Adrenal gland (tissue), 12 donors: Measurements from ENCODE around the gene OSBPL9. TPM values are rescaled to one million over a fixed set of nuclear protein-coding genes. Genes with fewer than 3 reads are reported as not detected.

Source experiments
- DNase-seq, 7 donors: peaks; one replicate each; pipeline ENCODE4 v3.0.0-alpha.2; 2019 to 2020
- H3K27ac ChIP-seq, 5 donors: fragments of 200-600 bp; sonication (generic) in 4 of 5; 1 replicate in 3 of 5; 2 replicates in 2 of 5; pipeline versions ENCODE4 v1.5.1 to v1.8.0; 2016 to 2020; ENCODE audit warnings: mild to moderate bottlenecking in 1 of 5
- H3K27me3 ChIP-seq: fragments of 200-600 bp; 2 replicates; pipeline ENCODE4 v1.8.0; 2021
- H3K36me3 ChIP-seq, 2 donors: fragments of 200-600 bp; replicated peaks in 1 of 2; 1 replicate in 1 of 2; 2 replicates in 1 of 2; pipeline versions ENCODE4 v1.5.1 to v1.8.0; 2018 to 2022
- H3K4me1 ChIP-seq, 2 donors: fragments of 200-600 bp; replicated peaks in 1 of 2; 1 replicate in 1 of 2; 2 replicates in 1 of 2; pipeline versions ENCODE4 v1.5.1 to v1.8.0; 2018 to 2021
- H3K4me3 ChIP-seq, 4 donors: fragments of 200-600 bp; sonication (generic) in 3 of 4; one replicate each; pipeline ENCODE4 v1.5.1; 2016 to 2018
- H3K9me3 ChIP-seq, 3 donors: fragments of 200-600 bp; sonication (generic) in 1 of 3; replicated peaks in 1 of 3; 1 replicate in 2 of 3; 2 replicates in 1 of 3; pipeline versions ENCODE4 v1.5.1 to v1.8.0; 2016 to 2021
- POLR2A ChIP-seq, 2 donors: fragments of 450-650 bp; IDR thresholded peaks; one replicate each; pipeline ENCODE4 v1.6.1; 2017; ENCODE audit warnings: antibody characterized with exemption in 2 of 2, mild to moderate bottlenecking in 2 of 2, moderate library complexity in 1 of 2
- WGBS, 4 donors: extraction: QIAGEN DNeasy Blood & Tissue Kit in 2 of 4; methylation state at CpG; one replicate each; pipeline versions ENCODE4 v1.1.5 to v1.1.7; 2013 to 2017; 5-methylcytosine and 5-hydroxymethylcytosine counted together
- intact Hi-C, 2 donors: fragments of 100-400 bp; cut with DNase I; formaldehyde crosslinking; loops; one replicate each; pipeline versions ENCODE4 v1.14.1 to v1.15.0; 2022 to 2023
- polyA plus RNA-seq, 3 donors: library from polyadenylated mRNA; stranded (reverse); fragments of 200-250 nt in 2 of 3; fragments of 350-450 nt in 1 of 3; fragmentation: Illumina TruSeq in 1 of 3; extraction: RNeasy Lipid Tissue Mini Kit (QIAGEN cat#74804) in 1 of 3; gene quantifications; one replicate each; pipeline ENCODE4 v1.2.3, GENCODE V29; 2013 to 2014
- total RNA-seq, 9 donors: library from RNA; depleted of rRNA in 4 of 9; stranded (reverse); fragments of >200 nt in 4 of 9; fragments of 120-200 nt in 1 of 9; fragmentation: NEBNext Ultra II Directional in 1 of 9; extraction: Animal tissue kit (Norgen Biotek cat#: 25700) in 1 of 9; gene quantifications; one replicate each; pipeline versions ENCODE4 v1.1.0 to v1.2.4, GENCODE V29; 2013 to 2023
- TF ChIP-seq, protein P1 (sequence below), 6 experiments: fragments of 450-650 bp in 4 of 6; fragments of 200-600 bp in 2 of 6; sonication (generic) in 1 of 6; IDR thresholded peaks; 1 replicate in 5 of 6; 2 replicates in 1 of 6; pipeline versions ENCODE4 v1.5.1 to v1.8.0; 2016 to 2021; ENCODE audit warnings: antibody characterized with exemption in 6 of 6, mild to moderate bottlenecking in 2 of 6, moderate library complexity in 1 of 6
- donor health status: healthy with polysubstance abuse.
- donor health status: Bipolar disorder and iron deficiency.
- donor health status: DM: yes; HTN: yes; CAD: no.
- donor health status: DM: no; HTN: no; CAD: no.
- donor health status: DM: no; HTN: no; CAD: no.
- donor health status: DM: yes; HTN: yes; CAD: no.

The OSBPL9 gene
- total and polyA plus RNA-seq, 12 donors: 61.9 to 180 (median 87.3) TPM

DNA sequence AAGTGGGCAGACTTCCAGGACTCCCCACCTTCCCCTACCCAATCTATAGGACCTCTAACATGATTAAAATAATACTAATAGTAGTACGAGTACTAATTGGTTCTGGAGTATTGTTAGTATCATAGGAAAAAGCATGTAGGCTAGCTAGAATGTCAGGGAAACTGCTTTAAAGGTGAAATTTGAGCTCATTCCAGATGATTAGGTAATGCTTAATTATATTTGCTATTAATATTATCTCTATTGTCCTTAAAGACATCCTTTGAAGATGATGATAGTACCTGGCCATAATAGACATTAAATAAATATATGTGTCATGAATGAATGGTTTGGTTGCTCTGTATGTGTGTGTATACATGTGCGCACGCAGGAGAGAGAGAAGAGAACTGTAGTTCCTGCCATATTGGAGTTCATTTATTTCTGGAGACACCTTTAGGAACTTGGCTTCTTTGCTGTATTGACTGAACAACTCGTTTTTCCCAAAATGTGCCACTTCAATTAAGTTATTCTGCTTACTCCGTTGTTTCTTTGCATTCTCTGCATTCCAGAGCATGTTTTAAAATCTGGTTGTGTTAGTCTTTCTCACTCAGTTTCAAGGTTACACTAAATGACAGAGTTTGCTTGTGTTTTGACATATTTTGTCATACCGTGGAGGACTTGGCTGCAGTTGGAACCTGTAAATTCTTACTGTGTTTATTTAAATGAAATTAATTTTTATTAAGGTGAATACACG lies 117.1 kb downstream of the OSBPL9 start:
- no peak for DNase-seq
- Histone ChIP-seq H3K27me3 (no peaks in the 10 kb centered on the region), H3K36me3 (no peaks in the 10 kb centered on the region), H3K9me3 (no peaks in the 10 kb centered on the region), H3K27ac (peak overlapping the region in 4 of 5 donors; percentile 22 to 51 (median 40)), H3K4me1 (peaks cover 27 to 71% of the 10 kb centered on the region in 2 donors), H3K4me3 (no peak overlapping the region)
- WGBS, 4 donors: 51 to 54% (median 52%) methylated on average over 7 of the region's 7 CpGs
- intact Hi-C loops: no loop called here
- TF ChIP-seq, protein P1, sequence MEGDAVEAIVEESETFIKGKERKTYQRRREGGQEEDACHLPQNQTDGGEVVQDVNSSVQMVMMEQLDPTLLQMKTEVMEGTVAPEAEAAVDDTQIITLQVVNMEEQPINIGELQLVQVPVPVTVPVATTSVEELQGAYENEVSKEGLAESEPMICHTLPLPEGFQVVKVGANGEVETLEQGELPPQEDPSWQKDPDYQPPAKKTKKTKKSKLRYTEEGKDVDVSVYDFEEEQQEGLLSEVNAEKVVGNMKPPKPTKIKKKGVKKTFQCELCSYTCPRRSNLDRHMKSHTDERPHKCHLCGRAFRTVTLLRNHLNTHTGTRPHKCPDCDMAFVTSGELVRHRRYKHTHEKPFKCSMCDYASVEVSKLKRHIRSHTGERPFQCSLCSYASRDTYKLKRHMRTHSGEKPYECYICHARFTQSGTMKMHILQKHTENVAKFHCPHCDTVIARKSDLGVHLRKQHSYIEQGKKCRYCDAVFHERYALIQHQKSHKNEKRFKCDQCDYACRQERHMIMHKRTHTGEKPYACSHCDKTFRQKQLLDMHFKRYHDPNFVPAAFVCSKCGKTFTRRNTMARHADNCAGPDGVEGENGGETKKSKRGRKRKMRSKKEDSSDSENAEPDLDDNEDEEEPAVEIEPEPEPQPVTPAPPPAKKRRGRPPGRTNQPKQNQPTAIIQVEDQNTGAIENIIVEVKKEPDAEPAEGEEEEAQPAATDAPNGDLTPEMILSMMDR (IDR thresholded peaks at IDR 0.05): no peak
- no peak for TF ChIP-seq POLR2A (IDR thresholded peaks at IDR 0.05)

DNA sequence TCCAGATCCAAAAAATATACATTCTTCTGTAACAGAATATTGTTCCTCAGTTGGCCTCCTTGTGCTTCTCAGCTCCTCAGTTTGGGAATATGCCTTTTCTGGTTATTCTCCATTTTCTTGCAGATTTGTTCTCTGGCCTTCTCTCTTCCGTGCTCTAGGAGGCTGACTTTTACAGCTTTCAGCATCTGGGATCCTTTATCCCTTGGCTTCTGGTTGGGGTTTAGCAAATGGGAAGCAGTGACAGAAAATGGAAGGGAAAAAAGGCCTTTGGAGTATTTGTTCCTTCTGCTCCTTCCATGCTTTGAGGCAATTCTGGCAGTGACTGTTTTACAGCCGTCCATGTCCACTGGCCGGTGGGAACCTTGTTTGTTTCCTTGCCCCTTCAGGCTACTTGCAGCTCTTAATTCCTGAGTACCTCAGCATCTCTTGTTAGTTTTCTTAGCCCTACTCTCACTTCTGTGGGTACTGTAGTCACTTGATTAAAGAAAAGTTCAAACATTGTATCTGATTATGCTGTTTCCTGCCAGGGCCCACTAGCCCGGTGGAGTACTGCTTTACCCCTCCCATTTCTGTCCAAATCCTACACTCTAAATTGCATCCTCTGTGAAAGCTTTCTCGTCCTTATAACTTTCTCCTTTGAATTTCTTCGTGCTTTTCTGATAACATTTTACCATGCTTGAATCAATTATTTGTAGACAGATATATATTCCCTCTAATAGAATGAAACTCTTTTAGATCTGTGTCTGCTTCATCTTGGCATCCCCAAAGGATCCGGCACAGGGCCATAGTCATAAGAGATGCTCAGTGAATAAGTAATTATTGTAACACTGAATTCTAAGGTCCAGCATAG lies 118.2 kb downstream of the OSBPL9 start:
- TF ChIP-seq, protein P1 (IDR thresholded peaks at IDR 0.05): no peak
- no peak for TF ChIP-seq POLR2A (IDR thresholded peaks at IDR 0.05)
- H3K36me3 ChIP-seq: no peaks in the 10 kb centered on the region
- H3K4me1 ChIP-seq: peaks cover 27 to 69% of the 10 kb centered on the region in 2 donors
- no peaks in the 10 kb centered on the region for H3K27me3 ChIP-seq
- H3K9me3 ChIP-seq: no peaks in the 10 kb centered on the region
- DNase-seq: no peak
- 55 to 70% (median 66%) methylated on average over 7 of the region's 7 CpGs for WGBS, 4 donors
- intact Hi-C loops: no loop called here
- H3K27ac ChIP-seq: peak overlapping the region in 3 of 5 donors; percentile 32 to 51 (median 43)
- no peak overlapping the region for H3K4me3 ChIP-seq

DNA sequence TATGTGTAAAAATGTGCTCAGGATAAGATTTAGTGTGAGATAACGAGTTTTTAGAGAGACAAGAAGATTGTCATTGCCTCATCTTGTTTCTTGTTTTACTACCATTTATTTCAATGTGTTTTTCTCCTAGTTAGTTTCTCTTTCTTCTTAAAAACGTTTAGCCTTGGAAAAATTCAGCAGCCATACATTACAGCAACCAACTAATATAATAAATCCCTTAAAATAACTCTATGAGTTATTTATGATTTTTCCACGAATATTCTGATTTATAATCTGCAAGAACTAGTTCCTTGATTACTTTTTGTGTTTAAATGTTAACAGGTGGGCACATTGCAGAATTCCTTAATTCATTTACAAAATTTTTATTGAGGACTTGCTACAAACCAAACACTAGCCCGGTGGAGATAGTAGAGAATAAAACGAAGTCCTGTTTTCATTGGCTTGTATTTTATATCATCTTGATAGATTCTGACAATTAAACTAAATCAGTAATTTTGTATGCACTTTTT lies 118.9 kb downstream of the OSBPL9 start:
- intact Hi-C loops: no loop called here
- peak overlapping the region in 2 of 5 donors; percentile 6 to 8 for H3K27ac ChIP-seq
- no peaks in the 10 kb centered on the region for H3K27me3 ChIP-seq
- no peak for TF ChIP-seq POLR2A (IDR thresholded peaks at IDR 0.05)
- TF ChIP-seq, protein P1 (IDR thresholded peaks at IDR 0.05): no peak
- no peak overlapping the region for H3K4me3 ChIP-seq
- no peaks in the 10 kb centered on the region for H3K9me3 ChIP-seq
- H3K4me1 ChIP-seq: peaks cover 24 to 62% of the 10 kb centered on the region in 2 donors
- 55 to 63% (median 57%) methylated on average over 5 of the region's 5 CpGs for WGBS, 4 donors
- H3K36me3 ChIP-seq: no peaks in the 10 kb centered on the region
- DNase-seq: no peak

DNA sequence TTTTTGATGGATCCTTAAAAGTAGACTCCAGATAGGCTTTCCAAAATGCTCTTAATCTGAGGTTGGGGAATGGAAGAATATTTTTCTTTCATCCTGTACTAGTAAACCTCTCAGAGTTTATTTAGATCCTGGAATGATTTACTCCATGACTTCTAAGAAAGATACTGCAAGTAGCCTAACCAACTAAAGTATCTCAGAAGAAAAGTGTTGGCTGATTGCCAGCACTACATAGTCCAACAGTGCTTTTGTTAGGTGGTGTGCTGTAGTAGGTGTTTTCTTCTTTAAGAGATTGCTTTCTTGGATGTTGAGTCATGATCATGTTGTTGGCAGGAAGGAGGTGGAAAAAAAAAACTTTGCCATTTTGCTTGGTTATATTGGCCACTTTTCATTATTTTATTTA lies 119.8 kb downstream of the OSBPL9 start:
- peak in 1 of 7 donors; percentile 10 for DNase-seq
- H3K4me3 ChIP-seq: no peak overlapping the region
- no peaks in the 10 kb centered on the region for H3K9me3 ChIP-seq
- intact Hi-C loops: no loop called here
- no peaks in the 10 kb centered on the region for H3K27me3 ChIP-seq
- H3K4me1 ChIP-seq: peaks cover 24 to 56% of the 10 kb centered on the region in 2 donors
- TF ChIP-seq, protein P1 (IDR thresholded peaks at IDR 0.05): no peak
- TF ChIP-seq POLR2A (IDR thresholded peaks at IDR 0.05): no peak
- peak overlapping the region in 2 of 5 donors; percentile 8 to 10 for H3K27ac ChIP-seq
- no peaks in the 10 kb centered on the region for H3K36me3 ChIP-seq
